GM21526 (cell line): ENCODE results near the gene PODN.

Experiments used
- ATAC-seq: cut with Tn5 transposase; IDR thresholded peaks from one replicate; pipeline ENCODE4 v1.9.1; 2021; ENCODE audit warnings: moderate library complexity; ENCODE audit not compliant: unreplicated experiment, low FRiP score

The PODN gene

GRCh38 chr1:53049574-53049967 lies 12.4 kb upstream of the PODN start:
- no peak for ATAC-seq

GRCh38 chr1:53050310-53050709 lies 11.7 kb upstream of the PODN start:
- no peak for ATAC-seq

- ATAC-seq = no peak
These were observed 10.3 kb upstream of the PODN start for GRCh38 chr1:53051676-53052075.

- ATAC-seq = no peak
These were observed 4.9 kb upstream of the PODN start for GRCh38 chr1:53057127-53057526.

- ATAC-seq = no peak
These were observed 1.4 kb upstream of the PODN start for GRCh38 chr1:53060579-53060978.

- no peak for ATAC-seq
These were observed 722 bp upstream of the PODN start for GRCh38 chr1:53061123-53061858.

GRCh38 chr1:53062708-53063591 lies 937 bp downstream of the PODN start:
- no peak for ATAC-seq

DNA sequence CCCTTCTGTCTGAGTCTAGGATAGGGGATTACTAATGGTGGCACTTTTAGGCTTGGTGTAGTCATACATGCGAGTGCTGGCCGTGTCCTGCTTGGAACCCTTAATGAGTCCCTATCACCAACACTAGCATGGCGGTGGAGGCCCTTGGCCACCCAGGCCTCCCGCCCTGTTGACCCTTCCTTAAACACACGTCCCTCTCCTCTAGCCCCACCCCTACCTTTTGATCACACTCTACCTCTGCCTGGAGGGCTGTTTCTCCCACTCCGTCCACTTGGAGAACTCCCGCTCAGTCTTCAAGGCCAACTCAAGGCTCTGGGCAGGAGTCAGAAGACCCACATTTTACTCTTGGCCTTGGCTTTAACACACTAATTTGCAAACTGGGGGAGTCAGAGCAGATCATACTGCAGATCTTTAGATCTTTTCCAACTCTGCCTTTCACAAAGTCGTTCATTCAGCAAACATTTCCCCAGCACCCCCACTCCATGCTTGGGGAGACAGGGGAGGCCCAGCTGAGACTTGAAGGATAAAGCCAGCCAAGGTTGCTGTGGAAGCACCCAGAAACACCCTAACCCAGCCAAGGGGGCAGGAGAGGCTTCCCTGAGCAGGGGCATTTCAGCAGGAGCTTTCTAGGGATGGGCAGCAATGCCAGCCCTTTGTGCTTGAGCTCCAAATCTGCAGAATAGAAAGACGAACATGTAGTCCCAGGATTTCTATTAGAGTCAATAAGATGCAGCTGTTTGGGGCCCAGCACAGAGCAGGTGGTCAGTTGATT lies 1.9 kb downstream of the PODN start:
- no peak for ATAC-seq

- ATAC-seq = no peak
These were observed 3.4 kb downstream of the PODN start for GRCh38 chr1:53065391-53065790.

DNA sequence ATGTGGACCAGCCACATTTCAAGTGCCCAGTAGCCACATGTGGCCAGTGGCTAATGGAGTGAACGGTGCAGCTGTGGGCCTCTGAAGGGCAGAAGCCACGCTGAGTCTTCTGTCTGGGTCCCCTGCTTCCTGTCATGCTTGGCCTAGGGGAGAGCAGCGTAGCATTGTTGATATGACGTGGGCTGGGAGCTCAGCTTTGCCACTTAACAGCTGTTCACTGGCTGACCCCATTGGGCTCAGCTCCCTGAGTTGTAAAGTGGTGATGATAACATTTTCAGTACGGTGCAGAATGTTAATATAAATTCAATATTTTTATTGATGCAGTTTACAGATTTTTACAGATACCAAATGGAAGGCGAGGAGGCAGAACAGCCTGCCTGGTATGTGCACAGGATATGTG lies 4.5 kb downstream of the PODN start:
- ATAC-seq = no peak

DNA sequence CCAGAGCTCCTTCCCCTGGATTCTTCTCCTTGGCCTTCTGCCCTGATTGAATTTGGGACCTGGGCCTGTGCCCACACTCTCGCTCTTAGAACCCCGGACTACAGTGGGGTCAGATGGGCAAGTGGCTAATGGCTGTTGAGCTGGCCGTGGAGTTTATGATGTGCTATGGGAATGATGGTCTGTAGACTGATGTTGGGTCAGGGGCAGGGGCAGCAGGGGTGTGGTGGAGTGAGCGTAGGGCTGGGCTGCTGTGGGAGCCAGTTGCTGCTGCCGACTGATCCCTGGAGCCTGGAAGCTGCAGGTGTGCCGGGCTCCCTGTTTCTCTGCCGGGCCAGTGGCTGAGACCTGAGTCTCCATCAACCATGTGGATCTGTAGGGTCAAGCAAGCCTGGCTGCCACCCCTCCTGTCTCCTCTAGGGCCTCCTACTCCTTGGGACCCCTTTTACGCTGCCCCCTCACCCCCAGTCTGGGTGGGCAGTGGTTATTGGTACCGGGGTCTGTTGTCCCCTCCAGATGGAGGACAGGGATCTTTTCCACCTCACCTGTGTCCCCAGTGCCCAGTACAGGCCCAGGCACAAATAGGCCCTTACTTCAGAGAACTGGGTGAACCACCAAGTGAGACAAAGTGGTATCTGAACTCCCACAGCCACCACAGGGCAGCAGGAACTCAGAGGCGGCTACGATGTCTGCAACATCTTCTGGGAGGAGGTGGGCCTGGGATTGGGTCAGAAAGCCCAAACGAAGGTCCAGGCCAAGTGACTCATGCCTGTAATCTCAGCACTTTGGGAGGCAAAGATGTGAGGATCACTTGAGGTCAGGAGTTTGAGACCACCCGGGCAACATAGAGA lies 5.1 kb downstream of the PODN start:
- no peak for ATAC-seq

GRCh38 chr1:53067886-53068285 lies 5.9 kb downstream of the PODN start:
- ATAC-seq = no peak

DNA sequence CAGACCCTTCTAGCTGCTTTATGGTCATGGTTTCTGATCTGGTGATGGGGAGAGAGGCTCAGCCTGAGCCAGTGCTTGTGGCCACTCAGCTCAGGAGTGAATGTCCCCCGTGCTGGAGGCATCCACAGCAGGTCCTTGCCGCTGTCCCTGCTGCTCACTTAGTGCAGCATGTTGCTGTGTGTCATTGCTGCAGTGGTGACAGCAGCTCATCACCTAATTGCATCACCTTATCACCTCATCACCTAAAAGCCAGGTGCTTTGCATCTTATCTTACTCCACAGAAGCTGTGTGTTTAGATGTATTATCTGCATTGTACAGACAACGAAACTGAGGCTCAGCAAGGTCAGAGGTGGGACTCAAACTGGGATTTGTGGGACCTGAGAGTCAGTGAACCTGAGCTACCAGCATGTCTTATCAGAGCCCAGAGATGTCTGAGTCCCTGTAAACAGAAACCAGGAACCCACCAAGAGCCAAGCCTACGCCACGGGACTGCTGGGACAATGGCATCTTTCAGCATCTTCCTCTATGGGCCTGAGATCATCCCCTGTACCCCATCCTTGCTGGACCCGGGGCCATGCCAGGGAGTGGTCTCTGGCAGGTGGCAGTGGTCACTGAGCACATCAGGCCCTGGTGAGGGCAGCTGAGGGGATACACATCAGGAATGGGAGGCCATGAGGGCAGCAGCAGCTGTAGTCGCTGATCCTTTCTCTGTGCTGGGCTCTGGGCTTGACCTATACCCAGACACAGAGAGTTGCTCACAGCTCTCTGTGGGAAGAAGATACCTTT lies 6.5 kb downstream of the PODN start:
- no peak for ATAC-seq

DNA sequence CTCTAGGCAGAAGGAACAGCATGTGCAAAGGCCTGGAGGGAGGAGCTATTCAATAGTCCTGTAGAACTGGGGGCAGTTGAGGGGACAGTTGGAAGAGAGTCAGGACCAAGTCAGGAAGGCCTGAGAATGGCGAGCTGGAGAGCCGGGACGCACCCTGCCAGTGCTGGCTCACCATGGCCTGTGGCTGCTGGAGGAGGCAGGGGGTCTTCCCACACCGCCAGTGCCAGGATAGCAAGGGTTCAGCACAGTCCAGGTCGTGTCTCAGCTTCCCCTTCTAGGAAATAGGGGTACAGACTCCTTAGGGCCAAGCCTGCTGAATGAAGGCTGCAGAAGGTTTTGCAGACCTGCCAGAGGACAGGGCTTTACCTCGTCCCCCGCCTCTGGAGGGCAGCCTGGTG lies 7.3 kb downstream of the PODN start:
- ATAC-seq = no peak

GRCh38 chr1:53069663-53070327 lies 7.8 kb downstream of the PODN start:
- ATAC-seq = no peak

DNA sequence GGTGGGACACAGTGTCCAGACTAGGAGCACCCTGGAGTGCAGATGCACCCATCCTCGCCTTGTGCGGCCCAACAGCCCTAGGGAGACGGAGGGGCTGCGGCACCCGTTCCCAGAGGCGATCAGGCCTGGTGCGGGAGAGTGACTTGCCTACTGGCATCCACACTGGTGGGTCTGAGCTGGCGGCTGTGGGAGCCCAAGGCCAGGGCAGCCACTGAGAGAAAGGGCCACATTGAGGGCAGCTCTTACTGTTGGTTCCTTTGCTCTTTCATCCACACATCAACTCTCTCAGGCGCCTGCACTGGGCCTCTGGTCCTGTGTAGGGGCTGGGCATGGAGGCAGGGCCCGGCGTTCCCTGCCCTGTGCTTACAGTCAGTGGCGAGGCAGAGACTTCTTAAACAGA lies 8.6 kb downstream of the PODN start:
- no peak for ATAC-seq

- ATAC-seq = no peak
These were observed 9.3 kb downstream of the PODN start for GRCh38 chr1:53071167-53071865.

- no peak for ATAC-seq
These were observed 9.9 kb downstream of the PODN start for GRCh38 chr1:53071915-53072314.
